SIG-M5 (cell line): Measurements from ENCODE around the gene HSPA1A.
A peak's percentile ranks its signal among the peaks of the same experiment; 100 is the strongest.

Source experiments
- DNase-seq: peaks from one replicate; lab custom pipeline; 2025; lab: John Stamatoyannopoulos, UW

Gene HSPA1A

GRCh38 chr6:31815025-31815838, at the start of gene HSPA1A, which contains the start of gene HSPA1L:
HSPA1A (plus strand) TSS chr6:31815543; CDS start chr6:31815757, 214 bp downstream.
HSPA1L (minus strand) TSS chr6:31815283; CDS start chr6:31811972, 3,311 bp downstream.
- peak; percentile 41 for DNase-seq

- DNase-seq: no peak
These were observed 49.8 kb upstream of the HSPA1A start for GRCh38 chr6:31765559-31765909.

DNA sequence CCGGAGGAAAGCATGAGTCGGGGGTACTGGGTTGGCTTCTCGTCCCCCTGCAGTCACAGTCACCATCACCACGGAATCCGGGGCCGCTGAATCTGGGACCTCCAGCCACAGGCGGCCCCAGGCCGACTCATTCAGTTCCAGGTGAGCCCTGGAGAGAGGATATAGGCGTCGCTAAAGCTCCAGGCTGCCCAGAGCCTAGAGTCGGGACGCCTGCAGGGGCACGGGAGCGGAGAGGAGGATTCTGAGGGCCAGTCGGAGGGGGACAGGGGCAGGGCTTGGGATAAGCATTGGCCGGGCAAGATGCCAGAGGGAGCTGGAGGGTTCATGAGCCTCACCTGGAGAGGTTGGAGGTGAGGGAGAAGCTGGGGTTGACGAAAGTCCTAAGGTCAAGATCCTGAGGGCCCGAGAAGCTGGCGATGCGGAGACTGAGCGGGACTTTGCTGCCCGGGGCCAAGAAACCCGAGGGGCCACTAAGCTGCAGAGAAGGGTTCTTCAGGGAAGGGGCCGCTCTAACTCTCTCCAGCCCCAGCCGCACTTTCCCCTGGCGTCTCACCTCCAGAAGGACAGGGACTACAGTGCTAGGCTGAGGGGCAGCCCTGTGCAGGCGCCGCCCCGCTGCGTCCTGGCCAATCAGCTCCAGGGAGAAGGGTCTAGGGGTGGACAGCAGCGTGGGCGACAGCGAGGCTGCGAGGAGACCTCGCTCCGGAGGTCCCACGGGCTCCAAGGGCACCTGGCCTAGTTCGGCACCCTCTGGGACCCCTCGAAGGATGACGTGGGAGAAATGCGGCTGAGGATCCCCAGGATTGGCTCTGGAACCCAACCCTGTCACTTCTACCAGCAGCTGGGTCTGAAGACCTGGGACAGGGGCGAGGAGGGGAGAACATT, 49.2 kb upstream of the HSPA1A start:
- no peak for DNase-seq

- DNase-seq: no peak
These were observed 48.2 kb upstream of the HSPA1A start for GRCh38 chr6:31767096-31767645.

- no peak for DNase-seq
These were observed 46.7 kb upstream of the HSPA1A start for GRCh38 chr6:31768363-31769257.

GRCh38 chr6:31769684-31770371, 45.5 kb upstream of the HSPA1A start:
- DNase-seq: no peak

DNA sequence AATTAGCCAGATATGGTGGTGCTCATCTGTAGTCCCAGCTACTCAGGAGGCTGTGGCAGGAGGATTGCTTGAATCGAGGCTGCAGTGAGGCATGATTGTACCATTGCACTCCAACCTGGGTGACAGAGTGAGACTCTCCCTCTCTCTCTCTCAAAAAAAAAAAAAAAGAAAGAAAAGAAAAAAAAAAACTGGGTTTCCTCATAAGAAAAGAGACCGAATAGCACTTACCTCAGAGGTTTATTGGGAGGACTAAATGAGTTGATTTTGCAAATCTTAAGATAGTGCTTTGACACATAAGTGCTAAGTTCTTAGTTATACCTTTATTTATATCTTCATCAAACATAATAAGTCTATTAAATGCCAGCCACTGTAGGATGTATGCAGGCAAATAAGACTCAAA, 44.5 kb upstream of the HSPA1A start:
- no peak for DNase-seq

GRCh38 chr6:31771992-31772358, 43.4 kb upstream of the HSPA1A start:
- no peak for DNase-seq

DNA sequence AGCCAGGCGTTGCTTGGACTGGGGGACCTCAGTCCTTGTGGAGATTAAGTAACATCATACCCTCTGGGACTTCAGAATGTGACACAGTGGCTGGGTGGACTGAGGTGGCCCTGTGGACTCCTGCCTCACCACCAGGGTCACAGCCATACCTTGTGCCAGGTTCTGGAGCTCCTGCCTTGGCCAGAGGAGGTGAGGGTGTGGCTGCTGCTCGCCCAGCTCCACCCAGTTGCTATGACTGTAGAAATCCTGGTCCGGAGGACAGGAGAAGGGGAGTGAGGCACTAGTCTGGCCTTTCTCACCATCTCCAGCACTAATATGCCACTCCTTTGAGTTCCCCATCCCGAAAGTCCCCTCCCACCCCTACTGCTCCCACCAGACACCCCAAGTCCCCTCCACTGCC, 40.2 kb upstream of the HSPA1A start:
- no peak for DNase-seq

GRCh38 chr6:31775633-31776484, 39.5 kb upstream of the HSPA1A start:
- DNase-seq: no peak

GRCh38 chr6:31776485-31776988, 38.8 kb upstream of the HSPA1A start:
- DNase-seq: no peak

GRCh38 chr6:31776989-31777666, 38.2 kb upstream of the HSPA1A start, which contains the start of gene VWA7:
VWA7 (minus strand) TSS chr6:31777328; CDS start chr6:31776779, 549 bp downstream.
- DNase-seq: no peak

DNA sequence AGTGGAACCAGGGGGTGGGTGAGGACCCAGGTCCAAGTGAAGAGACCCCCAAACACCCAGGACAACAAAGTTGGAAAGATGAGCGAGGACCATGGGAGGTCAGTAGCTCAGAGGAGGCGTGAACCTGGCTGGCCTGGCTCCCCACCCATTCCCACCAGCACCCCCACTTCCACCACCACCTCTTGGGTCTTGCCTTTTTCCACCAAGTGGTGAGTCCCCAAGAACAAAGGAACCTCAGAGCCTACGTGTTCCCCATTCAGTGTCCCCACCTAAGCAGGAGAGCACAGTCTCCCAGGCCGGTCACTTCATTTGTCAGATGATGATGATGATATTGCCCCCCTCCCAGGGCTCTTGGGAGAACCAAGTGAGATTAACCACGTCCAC, 37.7 kb upstream of the HSPA1A start:
- DNase-seq: no peak

- no peak for DNase-seq
These were observed 37.1 kb upstream of the HSPA1A start for GRCh38 chr6:31778193-31778592.

GRCh38 chr6:31778999-31779885, 36.1 kb upstream of the HSPA1A start:
- no peak for DNase-seq

GRCh38 chr6:31779908-31780307, 35.4 kb upstream of the HSPA1A start:
- no peak for DNase-seq

- no peak for DNase-seq
These were observed 34.7 kb upstream of the HSPA1A start for GRCh38 chr6:31780507-31781243.
